Activated CD8-positive, alpha-beta memory T cell treated with anti-CD3 and anti-CD28 coated beads, Interleukin-2, amount 50 U/mL, for 1 hour (primary cell): ENCODE results near the gene PPM1E.
"Not testable (repeated sequence)": the region's sequence is repeated elsewhere in the genome, so short reads cannot be mapped to it uniquely, and the experiment has no call there.

ENCODE experiments used
- DNase-seq: peaks from one replicate; pipeline ENCODE4 v3.0.0-alpha.2; 2020; ENCODE audit errors: extremely low read depth

Gene PPM1E

DNA sequence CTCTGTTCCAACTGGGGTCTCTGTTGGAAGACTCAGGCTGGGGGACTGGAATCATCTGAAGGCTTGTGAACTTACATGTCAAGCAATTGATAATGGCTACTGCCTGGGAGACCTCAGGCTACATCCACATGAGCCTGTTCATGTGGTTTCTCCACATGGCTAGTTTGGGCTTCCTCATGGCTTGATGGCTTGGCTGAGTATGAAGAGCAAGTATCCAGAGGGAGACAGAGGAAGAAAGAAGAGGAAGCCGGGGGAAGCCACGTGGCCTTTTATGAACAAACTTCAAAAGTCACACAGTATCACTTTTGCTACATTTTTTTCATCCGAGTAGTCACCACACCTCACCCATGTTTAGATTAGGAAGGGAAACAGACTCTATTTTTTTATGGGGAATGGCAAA lies 192.2 kb downstream of the PPM1E start:
- DNase-seq = no peak

DNA sequence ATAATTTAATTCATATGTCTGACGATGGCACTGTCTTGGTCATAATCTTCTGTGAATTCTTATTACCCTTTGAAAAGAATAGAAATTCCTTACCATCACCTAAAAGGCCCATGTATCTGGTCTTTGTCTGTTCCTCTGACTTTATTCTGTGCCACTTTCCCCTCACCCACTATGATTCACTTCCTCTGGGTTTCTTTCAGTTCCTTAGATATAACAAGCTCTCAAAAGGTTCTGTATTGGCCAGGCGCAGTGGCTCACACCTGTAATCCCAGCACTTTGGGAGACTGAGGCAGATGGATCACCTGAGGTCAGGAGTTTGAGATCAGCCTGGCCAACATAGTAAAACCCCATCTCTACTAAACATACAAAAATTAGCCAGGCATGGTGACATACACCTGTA lies 198.7 kb downstream of the PPM1E start:
- not testable (repeated sequence) for DNase-seq

DNA sequence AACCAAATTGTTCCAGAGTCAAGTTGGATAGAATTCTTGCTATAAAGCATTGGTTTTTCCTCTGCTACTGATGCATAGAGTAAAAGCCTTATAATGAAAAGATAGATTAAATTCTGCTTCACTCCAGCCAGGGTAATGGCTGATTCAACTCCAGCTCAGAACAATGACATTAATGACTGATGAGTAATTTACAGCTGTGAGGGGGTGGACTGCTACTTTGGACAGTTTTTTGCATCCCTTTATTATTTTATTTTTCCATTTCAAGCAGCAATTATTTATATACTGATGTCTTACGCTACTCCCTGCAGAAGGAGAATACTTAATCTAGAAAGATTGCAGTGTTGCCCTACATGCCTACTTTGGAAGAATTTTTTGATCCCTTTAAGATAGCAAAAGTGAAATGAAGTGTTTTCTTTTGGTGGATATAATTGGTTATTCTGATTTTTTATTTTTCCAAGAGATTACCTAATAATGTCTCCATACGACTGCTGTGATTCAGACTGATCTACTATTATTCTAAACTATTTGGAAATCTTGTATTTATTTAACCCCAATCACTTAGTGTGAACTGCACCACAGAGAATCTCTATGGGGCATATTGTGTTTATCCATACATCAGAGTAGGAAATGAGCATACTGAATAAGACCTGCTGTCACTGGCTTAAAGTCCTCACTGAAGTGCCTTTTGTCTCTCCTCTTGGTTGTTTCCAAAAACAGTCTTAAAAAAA lies 201.5 kb downstream of the PPM1E start:
- no peak for DNase-seq

DNA sequence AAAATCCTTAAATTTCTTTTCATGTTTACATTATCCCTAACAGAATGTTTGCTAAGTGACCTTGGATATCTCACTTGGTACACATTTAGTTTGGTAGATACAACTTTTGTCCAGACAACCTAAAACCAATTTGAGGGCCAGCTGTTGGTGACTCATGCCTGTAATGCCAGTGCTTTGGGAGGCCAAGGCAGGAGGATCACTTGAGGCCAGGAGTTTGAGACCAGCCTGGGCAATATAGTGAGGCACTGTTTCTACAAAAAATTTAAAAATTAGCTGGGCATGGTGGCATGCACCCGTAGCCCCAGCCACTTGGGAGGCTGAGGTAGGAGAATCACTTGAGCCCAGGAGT lies 202.0 kb downstream of the PPM1E start:
- not testable (repeated sequence) for DNase-seq

DNA sequence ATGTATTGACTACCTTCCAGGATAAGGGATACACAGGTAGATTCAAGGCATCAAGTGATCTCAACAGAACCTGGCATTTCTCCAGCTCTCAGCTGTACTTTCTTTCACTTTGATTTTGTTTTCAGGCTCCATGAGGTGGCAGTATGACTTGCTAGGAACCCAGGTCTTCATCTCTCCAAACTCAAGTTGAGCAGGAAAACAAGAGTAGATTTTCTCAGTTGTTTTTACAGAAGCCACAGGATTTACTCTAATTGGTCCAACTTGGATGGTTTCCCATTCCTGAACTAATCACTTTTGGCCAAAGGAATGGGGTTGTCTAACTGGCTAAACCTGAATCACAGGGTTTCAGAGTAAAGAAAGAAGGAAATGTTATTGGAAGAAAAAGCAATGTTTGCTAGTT lies 204.4 kb downstream of the PPM1E start:
- no peak for DNase-seq

DNA sequence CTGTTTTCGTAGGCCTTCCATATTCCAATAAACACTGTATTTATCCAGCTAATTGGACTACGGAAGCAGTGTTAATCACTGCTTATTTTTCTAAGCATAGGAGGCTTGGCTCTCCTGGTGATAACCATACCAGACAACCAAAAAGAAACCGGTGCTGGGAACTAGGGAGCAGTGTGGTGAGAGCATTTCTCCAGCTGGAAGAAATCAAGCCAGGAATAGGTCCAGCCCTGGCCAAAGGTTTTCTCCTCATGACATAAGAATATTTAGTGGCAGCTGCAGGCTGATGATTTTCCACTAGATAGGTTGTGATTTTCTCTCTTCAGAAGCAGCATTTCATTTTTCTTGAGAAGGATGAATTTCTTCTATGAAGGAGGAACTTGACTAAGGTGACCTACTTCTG lies 209.6 kb downstream of the PPM1E start:
- no peak for DNase-seq

DNA sequence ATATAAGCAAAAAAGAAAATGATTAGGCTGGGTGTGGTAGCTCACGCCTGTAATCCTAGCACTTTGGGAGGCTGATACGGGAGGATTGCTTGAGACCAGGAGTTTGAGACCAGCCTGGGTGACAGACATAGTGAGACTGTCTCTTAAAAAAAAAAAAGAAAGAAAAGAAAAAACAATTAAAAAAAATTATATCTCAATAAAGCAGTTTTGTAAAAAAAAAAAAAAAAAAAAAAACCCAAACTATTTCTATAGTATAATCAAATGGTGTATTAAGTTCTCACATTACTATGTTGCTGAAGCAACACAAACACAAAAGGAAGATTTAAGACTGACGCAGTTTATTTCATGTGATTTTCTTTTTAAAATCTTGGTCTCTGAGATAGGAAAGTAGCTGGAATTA lies 210.6 kb downstream of the PPM1E start:
- no peak for DNase-seq

DNA sequence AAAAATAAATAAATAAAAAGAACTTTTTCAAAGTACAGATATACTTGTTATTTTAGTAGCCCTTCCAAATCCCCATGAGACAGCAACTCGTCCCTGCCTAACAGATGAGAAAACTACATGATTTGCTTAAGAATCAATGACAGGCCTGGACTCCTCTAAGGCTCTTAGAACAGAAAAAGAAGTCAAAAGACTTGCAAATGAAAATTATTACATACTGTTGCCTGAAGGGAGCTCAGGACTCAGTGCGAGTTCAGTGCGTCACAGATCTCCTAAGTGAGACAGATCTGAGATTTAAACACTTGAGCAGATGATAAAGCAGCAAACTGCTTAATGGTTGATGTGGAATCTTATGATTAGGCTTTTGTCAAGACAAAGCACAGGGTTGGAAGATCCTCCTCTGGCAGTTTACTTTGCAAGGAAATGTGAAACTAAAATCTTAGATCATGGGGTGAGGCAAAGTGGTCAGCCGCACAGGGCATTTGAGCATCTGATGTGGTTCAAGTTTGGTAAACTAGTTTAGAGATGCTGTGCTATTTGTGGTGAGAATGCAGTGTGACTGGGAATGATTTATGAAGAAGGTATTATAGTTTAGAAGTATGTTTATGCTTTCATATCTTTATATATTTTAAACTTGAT lies 212.9 kb downstream of the PPM1E start:
- DNase-seq = no peak

DNA sequence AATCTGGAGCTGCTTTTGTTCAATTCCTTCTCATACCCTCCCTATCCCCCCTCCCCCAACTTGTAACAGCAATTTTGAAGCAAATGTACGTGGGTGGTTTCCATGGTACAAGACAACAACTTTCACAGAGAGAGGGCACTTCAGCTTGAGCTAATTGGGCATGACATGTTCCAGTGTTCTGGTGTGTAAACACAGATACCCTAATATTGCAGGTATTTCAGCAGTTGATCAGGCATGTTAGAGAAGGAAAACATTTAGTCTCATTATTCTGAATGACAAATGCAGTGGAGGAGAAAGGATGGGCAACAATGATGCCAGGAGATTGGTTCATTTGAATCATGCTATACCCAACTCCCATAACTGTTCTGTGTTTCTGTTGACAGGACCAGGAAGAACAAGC lies 213.5 kb downstream of the PPM1E start:
- no peak for DNase-seq

DNA sequence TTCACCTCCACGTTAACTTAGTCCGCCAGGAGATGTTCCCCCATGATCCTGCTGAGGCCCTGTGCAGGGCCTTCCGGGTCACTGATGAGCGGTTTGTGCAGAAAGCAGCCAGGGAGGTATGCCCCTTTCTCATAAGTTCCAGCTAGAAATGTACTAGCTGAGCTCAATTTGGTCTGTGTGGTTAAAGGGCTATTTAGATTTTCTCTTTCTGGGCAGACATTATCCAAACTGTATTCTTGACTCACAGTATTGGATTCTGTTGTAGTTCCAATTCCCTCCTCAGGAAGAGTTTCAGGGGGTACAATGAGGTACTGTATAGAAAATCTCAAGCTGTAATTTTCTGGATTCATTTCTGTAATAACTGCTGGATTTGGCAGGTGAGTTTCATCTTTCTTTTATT lies 214.0 kb downstream of the PPM1E start:
- DNase-seq = no peak

DNA sequence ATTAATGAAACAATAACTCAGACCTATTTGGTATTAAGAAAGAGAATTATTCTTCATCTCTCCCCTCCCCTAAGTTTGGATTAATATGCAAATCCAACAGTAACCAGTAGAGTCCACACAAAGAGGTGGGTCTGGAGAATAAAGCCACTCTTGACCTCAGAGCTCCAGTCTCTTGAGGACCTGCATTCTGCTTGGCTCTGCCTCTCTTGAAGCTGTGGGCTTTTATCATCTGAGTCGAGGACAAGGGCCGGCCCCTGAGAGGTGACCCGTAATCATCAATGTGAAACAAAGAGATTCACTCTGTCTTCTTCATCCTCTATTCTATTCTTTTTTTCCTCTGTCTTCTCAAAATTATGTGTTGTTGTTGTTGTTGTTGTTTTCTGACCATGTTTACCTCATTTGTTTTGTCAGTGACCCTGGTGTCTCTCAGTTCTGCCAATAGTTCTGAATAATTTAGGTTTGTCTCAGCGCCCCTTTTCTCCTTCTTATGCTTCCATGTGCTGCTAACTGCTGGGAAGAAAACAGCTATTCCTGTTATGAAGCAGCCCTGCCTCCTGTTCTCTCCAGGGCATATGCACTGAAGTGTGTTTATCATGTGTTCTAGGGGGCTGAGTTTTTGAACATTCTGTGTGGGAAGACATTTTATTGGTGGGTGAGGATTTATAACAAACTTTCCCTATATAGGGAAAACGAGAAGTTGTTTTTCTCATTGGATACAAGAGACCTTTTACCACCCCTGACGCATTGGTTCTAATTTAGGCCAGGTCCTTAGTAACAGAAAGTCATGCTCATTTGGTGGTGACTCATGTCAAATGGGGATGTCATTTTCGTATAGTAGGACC lies 215.2 kb downstream of the PPM1E start:
- DNase-seq = no peak

DNA sequence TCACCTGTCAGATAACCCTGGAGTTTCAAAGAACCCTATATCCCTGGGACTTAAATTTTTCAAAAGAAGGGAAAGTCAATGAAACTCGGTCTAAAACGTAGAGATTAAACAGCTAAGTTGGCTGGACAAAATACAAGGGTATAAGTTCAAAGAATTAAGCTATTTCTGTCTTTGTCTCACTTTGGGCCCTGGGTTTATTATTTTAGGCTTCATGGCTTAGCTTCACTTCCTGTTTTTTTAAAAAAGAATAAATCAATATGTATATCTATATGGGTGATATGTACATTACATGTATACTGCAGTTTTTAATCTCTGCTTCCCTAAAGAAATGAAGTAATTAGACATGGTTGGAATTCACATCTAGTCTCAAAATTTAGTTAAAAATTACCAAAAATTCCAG lies 218.7 kb downstream of the PPM1E start:
- no peak for DNase-seq

DNA sequence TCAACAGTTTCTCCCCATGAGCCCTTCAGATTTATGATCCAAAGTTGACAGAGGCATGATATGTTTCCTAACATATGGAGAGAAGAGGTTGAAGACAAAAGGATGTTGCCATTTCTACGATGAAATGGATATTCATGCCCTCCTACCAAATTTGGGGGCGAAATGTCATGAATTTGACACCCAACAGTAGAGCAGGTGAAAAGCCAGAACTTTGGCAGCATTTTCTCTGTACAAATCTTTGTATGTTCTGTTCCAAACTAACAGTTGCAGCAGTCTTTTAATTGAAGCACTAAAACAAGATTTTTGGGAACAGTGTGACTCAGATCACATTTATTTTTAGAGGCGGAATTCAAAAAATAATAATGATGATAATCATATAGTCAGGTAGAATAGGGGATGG lies 220.9 kb downstream of the PPM1E start:
- no peak for DNase-seq

DNA sequence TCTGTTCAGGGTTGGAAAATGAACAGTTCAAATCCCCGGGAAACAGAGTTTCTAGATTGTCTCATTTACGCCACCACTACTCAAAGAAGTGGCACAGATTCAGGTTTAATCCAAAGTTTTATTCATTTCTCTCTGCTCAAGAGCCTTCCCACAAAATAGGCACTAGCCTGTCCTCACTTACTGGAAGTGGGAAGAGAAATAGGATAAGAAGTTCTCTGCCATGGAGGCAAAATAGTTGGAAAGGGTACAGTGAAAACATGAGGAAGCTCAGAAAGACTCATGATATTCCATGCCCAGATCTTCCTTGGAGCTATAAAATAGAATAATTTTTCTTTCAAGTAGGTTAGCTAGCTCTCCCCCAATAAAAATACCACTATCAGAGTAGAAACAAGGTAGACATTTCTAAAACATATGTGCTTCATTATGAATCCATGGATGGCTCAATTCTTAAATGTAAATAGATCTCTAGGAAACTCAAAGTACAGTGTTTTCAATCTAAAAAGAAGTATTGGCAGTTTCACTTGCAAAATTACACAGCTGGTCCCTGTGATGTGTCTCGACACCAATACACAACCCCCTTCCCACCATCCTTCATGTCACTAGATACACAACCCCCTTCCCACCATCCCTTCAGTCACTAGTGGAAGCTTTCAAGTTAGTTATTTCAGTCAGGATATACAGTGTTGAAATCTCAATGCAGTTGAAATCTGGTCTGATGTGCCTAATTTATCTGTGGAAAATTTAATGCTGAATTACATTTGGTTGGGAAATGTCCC lies 225.2 kb downstream of the PPM1E start:
- no peak for DNase-seq

DNA sequence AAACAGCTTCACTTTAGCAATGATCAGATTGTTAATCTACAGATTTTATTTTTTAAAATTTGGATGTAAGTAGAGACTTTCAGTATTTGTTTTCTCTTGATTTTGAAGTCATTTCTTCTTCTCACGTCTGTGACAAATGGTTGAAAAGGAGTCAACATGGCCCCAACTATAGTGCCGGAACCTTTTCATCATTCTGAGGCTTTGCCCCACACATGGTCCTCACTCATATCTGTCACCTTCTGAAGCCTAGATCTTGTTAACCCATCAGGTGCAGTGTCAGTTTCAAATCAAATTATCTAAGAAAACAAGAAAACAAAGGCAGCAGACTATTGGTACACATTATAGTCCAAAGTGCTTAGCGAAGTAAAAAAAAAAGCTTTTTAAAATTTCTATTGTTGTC lies 227.0 kb downstream of the PPM1E start:
- no peak for DNase-seq

DNA sequence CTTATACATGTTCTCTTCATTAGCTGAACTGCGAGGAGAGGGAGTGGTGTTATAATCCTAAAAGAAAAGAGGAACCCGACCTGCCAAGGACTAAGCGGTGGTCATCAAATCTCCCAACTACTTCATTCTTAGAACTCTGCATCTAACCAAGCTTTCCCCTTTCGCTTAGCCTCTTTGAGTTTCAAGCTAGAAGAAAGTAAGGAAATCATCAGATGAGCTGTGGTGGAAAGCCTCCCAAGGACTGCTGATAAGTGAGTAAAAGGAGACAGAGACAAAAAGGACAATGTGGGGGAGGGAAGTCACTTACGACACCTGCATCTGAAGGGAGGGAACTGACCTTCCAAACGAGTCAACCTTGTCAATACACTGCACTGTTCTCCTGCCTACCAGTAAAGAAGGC lies 229.7 kb downstream of the PPM1E start:
- no peak for DNase-seq

DNA sequence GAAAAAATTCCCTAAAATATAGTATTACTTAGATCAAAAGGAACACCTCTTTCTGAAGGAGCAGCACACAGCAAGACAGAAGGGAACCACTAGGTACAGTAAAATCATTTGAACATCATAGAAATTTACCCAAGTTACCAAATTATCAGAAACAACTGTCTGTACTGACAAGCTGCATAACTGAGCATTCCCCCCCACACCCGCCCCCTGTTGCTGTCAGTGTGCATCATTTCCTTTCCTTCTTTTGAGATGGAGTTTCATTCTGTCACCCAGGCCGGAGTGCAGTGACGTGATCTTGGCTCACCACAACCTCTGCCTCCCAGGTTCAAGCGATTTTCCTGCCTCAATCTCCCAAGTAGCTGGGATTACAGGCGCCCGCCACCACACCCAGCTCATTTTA lies 230.3 kb downstream of the PPM1E start:
- DNase-seq = no peak

DNA sequence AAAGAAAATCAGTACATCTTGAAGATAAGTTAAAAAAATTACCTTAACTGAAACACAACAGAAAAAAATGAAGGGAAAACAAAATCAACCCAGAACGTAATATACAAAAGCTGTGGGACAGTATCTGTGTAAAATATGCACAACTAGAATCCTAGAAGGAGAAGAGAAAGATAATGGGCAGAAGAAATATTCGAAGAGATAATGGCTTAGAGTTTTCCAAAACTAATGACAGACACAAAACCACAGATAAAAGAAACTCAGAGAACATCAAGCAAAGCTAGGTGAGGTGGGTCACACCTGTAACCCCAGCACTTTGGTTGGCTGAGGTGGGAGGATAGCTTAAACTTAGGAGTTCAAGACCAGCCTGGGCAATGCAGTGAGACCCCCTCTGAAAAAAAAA lies 234.0 kb downstream of the PPM1E start:
- no peak for DNase-seq

DNA sequence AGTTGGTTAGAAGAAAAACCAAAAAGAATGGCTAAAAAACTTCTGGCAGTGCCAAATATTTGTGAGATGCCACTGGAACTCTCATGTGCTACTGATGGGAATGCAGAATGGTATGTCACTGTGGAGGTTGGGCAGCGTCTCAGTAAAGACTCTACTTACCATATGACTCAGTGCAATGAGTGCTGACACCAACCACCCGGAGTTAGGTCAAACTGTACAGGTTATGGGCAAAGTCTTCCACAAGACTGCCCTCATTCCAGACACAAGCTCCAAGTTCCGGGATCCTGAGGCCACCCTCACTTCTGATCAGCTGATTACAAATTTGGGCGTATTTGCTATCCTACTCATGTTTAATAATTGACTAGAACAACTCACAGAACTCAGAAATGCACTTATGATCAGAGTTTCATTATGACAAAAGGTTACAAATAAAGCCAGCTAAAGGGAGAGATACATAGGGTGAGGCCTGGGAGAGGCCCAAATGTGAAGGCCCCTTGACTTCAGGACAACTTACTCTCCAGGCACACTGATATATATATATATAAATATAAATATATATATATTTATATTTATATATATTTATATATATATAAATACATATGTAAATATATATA lies 236.2 kb downstream of the PPM1E start:
- DNase-seq = no peak

DNA sequence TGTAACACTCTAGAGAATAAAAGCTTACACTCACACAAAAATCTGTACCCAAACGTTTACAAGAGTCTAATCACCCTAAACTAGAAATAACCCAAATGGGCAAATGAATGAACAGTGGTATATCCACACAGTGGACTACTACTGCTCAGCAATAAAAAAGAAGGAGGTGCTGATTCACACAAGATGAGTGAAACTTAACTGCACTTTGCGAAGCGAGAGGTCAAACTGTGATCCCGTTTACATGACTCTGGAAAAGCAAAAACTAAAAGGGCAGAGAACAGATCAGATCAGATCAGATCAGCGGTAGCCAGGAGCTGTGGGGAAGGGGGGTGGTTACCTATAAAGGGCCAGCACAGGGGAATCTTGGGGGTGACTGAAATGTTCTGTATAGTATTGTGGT lies 237.7 kb downstream of the PPM1E start:
- DNase-seq = no peak

DNA sequence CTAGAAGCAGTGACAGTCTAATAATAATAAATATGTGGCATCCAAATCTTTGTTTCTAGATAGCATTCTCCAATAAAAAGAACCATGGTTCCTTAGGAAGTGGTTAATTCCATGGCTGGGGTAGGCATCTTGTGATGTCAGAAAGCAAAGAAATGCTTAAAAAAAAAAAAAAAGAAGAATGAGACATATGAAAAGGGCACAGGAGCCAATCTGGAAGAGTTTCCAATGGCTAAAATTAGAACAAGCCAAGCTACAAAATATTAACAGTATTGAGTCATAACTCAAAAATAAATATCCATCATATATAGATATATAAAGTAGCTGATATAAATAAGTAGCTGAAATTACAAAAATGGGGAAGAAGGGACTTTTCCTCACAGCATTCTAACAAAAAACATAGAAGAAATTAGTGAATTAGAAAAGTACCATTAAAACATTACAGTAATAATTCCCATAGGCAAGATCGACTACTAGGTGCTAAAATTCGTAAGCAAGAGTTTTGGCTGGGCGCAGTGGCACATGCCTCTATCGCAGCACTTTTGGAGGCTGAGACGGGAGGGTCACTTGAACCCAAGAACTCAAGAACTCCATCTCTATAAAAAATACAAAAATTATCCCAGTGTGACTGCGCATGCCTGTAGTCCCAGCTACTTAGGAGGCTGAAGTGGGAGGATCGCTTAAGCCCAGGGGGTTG lies 239.7 kb downstream of the PPM1E start:
- no peak for DNase-seq
